Measurements from ENCODE around the gene BTBD6.

- TF ChIP-seq CTCF (IDR thresholded peaks at IDR 0.05; ENCODE audit: extremely low read depth in 1 of 2, insufficient read depth in 1 of 2, low read depth in 1 of 2, low read length in 2 of 2) (no peak), POLR2AphosphoS5 (IDR thresholded peaks at IDR 0.05; ENCODE audit: insufficient read depth, low read depth, low read length) (no peak), MAX (IDR thresholded peaks at IDR 0.05; ENCODE audit: insufficient read depth, insufficient read length) (no peak), POLR2A (IDR thresholded peaks at IDR 0.05; ENCODE audit: low read depth, low read length) (no peak), MYC (IDR thresholded peaks at IDR 0.05; ENCODE audit: low read depth, low read length) (no peak), GATA2 (IDR thresholded peaks at IDR 0.05; ENCODE audit: insufficient read depth, insufficient read length, low read depth, low read length) (no peak), EZH2 (IDR thresholded peaks at IDR 0.05; ENCODE audit: borderline replicate concordance, low read depth, low read length, severe bottlenecking) (no peak), JUN (IDR thresholded peaks at IDR 0.05; ENCODE audit: borderline replicate concordance, insufficient read depth, insufficient read length, low read depth) (no peak)
Measured at GRCh38 chr14:105211086-105211757, 37.1 kb upstream of the BTBD6 start.
